Measurements from ENCODE around the gene UBXN4.
"Not testable (repeated sequence)": the region's sequence is repeated elsewhere in the genome, so short reads cannot be mapped to it uniquely, and the experiment has no call there.

UBXN4 gene

GRCh38 chr2:135741395-135742324, at the start of gene UBXN4:
TSS of gene UBXN4 (plus strand) at chr2:135741855. CDS start at chr2:135741930, 75 bp downstream.
- in situ Hi-C loops (cut with MboI; ENCODE audit: low sequenced_read_pairs): no loop called here

DNA sequence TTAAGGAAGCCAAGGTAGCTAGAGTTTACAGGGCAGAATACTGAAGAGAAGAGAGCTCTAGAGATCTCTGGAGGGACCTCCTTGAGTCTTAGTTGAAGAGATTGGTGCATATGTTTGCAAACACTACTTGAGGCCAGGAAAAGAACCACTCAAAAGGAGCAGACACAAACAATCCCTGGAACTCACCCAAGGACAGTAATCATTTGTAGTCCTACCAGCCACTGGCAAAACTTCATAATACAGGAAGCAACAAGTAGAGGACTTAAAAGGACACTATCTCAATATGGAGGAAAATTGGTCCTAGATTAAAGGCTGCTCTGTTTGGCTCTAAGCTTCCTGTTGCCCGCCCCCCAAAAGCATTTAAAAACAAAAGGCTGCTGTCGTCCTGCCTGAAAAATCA, 46.9 kb upstream of the UBXN4 start:
- in situ Hi-C loops (cut with MboI; ENCODE audit: low sequenced_read_pairs): no loop called here

DNA sequence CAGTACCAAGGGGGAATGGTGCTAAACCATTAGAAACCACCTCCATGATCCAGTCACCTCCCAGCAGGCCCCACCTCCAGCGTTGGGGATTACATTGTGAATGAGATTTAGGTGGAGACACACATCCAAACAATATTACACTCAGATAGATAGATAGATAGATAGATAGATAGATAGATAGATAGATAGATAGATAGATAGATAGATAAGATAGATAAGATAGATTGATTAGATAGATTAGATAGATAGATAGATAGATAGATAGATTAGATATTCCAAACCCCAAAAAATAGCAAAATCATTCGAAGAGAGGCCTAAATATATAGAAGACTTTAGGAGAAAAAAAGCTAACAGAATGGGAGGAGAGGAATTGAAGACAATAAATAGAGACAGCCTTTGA, 42.8 kb upstream of the UBXN4 start:
- in situ Hi-C loops (cut with MboI; ENCODE audit: low sequenced_read_pairs): no loop called here

DNA sequence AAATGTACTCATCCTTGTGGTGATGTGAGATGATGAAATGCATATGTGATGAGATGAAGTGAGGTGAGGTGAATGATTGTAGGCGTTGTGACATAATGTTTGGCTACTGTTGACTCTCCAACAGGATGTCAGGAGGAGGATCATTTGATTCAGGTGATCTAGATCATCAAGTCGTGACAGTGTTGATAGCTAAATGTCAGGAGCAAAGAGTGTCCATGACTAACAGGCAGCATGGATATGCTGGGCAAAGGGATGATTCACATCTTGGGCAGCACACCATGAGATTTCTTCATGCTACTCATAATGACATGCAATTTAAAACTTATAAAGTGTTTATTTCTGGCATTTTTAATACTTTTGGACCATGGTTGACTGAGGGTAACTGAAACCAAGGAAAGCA, 40.2 kb upstream of the UBXN4 start:
- in situ Hi-C loops (cut with MboI; ENCODE audit: low sequenced_read_pairs): no loop called here

DNA sequence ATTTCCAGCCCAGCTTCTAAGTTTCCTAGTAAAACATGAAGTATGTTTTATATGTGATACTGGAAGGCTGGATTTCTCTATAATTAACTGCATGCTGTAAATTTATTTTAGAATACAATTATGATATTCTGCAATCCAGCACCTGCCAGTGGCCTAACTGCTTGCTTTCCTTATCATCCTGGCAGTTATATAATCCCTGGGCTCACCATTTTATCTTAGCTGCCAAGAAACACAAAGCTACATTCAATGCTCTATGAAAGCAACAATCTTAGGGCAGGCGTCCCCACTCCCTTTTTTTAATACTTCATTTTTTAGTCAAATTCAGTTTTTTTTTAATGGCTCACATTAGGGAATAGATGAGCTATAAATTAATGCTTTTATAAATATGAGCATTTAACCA, 38.4 kb upstream of the UBXN4 start:
- in situ Hi-C loops (cut with MboI; ENCODE audit: low sequenced_read_pairs): no loop called here

DNA sequence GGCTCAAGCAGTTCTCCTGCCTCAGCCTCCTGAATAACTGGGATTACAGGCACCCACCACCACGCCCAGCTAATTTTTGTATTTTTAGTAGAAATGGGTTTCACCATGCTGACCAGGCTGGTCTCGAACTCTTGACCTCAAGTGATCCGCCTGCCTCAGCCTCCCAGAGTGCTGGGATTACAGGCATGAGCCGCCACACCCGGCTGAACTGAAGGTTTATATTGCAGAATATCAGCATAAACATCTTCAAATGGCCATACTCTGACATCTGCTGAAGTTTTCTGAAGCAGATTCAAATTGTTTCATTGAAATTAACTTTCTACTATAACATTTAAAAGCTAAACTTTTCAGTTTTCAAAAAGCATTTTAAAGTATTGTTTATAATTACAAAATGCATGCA, 37.6 kb upstream of the UBXN4 start:
- in situ Hi-C loops (cut with MboI; ENCODE audit: low sequenced_read_pairs): not testable (repeated sequence)

- in situ Hi-C loops (cut with MboI; ENCODE audit: low sequenced_read_pairs): no loop called here
These were observed 33.5 kb upstream of the UBXN4 start for GRCh38 chr2:135708159-135708558.

GRCh38 chr2:135709992-135710391, 31.7 kb upstream of the UBXN4 start:
- in situ Hi-C loops (cut with MboI; ENCODE audit: low sequenced_read_pairs): no loop called here

DNA sequence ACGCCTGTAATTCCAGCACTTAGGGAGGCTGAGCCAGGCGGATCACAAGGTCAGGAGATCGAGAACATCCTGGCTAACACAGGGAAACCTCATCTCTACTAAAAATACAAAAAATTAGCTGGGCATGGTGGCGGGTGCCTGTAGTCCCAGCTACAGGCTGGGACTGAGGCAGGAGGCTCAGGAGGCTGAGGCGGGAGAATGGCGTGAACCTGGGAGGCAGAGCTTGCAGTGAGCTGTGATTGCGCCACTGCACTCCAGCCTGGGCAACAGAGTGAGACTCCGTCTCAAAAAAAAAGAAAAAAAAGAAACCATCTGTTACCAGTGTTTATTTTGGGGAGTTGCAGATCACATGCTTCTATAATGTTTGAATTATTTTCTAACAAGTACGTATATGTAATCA, 26.6 kb upstream of the UBXN4 start:
- in situ Hi-C loops (cut with MboI; ENCODE audit: low sequenced_read_pairs): not testable (repeated sequence)

DNA sequence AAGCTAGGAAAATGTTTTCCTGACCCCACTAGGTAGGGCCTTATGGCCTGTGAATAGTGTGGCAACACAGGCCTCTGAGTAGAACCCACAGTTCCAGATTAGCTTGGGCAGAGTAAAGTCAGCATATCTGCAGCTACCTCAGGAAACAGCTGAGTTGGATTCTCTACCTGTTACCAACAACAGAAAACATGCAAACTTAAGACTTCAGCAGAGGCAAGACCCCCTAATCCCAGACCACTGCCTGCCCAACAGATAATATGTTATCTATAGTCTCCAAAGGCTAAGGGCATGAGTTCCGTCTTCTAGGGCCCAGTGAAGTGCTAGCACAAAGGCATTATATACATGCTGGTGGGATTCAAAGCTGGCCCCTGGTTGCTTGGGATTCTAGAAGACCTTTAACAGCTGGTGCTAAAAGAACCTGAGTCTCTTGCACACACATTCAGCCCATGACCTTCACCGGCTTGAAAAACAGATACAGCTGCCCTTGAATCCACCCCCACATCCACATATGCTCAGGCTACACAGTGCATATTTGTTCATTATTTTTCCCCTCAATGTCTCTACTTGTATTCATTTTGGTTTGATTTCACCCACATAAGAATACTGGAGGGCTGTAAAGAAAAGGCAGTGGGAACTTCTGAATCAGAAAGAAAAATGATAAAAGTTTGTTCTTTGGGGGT, 13.5 kb upstream of the UBXN4 start:
- in situ Hi-C loops (cut with MboI; ENCODE audit: low sequenced_read_pairs): no loop called here

DNA sequence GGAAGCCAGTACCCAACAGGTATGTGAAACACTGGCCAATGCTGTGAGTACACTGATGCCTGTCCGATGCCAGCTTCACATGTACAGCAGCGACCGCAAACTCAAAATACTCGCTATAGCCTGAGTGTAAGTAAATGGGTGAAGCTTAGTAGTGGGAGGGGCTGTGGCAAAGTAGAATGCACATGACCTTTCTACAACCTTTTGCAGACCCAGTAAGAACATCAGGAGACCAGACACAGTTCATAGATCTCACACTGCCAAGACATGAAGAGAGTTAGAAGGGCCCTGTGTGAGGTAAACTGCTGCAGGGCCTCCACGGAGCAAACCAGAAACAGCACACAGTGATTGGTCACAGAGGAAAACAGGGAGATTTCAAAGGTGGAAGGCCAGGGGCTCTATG, 9.1 kb upstream of the UBXN4 start:
- in situ Hi-C loops (cut with MboI; ENCODE audit: low sequenced_read_pairs): no loop called here

GRCh38 chr2:135733045-135733444, 8.6 kb upstream of the UBXN4 start:
- in situ Hi-C loops (cut with MboI; ENCODE audit: low sequenced_read_pairs): no loop called here

- in situ Hi-C loops (cut with MboI; ENCODE audit: low sequenced_read_pairs): no loop called here
These were observed 5.1 kb upstream of the UBXN4 start for GRCh38 chr2:135736546-135736945.

DNA sequence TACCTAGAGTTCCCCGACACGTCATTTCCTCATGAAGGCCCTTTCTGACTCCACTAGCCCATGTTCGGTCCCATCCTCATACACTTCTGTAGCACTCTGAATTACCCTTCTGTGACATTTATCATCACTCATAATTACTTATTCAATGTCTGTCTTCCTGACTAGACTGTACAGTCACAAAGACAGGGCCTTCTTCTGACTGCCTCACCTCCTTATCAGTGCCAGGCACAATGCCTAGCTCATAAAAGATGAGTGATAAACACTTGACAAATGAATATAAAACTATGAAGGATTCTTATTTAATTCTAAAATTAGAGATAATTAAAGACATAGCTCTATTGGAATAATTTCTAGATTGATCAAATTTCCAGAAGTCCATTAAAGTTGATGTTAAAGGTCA, 1.4 kb upstream of the UBXN4 start:
- in situ Hi-C loops (cut with MboI; ENCODE audit: low sequenced_read_pairs): no loop called here

GRCh38 chr2:135741043-135741394, 636 bp upstream of the UBXN4 start:
- in situ Hi-C loops (cut with MboI; ENCODE audit: low sequenced_read_pairs): no loop called here

DNA sequence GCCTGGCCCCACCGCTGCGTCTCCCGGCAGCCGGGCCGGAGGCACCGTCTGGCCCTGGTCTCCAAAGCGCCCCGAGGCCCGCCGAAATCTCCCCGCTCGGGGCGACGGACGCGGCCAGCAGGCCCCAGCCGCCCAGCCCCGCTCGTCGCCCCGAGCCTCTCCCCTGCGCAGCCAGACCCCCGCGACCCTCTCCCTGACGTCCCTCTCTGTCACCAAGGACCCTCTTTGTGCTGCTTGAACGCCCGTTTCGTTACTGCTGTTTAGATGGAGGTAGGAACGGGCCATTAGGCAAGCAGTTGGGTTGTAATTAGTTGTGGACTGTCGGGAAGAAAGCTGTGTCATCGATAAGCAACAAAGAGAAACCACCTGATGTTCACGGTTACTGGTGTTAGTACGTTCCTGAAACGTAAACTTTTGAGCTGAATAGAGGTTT, 686 bp downstream of the UBXN4 start:
- in situ Hi-C loops (cut with MboI; ENCODE audit: low sequenced_read_pairs): no loop called here

DNA sequence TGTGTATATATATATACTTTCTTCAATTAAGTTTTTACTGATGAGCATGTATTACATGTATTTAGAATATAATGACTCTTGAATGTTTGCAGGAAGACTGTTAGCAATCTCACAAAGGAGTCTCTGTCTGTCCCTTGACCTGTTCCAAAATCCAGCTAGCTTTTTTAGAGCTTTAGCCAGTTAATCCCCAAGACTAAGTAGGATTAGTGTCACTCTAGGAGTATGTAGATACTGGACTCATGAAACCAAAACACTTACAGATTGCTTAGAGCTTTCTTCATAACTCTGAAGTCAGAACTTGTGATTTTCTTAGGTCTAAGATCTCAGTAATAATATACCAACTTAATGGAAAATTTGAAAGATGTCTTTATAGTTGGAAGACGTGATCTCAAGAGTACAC, 2.2 kb downstream of the UBXN4 start:
- in situ Hi-C loops (cut with MboI; ENCODE audit: low sequenced_read_pairs): no loop called here

GRCh38 chr2:135744760-135745314, 3.2 kb downstream of the UBXN4 start:
- in situ Hi-C loops (cut with MboI; ENCODE audit: low sequenced_read_pairs): no loop called here

DNA sequence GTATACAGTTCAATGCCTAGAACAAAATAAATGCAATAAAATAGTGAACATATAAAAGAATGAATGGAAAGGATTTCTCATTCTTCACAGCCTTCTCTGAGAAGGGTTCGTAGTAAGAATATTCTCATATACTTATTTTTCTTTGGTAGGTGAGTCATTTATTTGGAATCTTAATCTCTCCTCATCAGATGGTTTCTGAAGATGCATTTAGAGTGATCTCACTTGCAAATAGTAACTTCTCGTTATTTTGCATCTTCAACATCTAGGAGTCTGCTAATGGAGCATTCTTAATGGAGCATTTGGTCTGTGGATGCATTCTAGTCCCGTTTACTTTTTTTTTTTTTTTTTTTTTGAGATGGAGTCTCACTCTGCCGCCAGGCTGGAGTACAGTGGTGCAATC, 3.9 kb downstream of the UBXN4 start:
- in situ Hi-C loops (cut with MboI; ENCODE audit: low sequenced_read_pairs): no loop called here

- in situ Hi-C loops (cut with MboI; ENCODE audit: low sequenced_read_pairs): no loop called here
These were observed 13.9 kb downstream of the UBXN4 start for GRCh38 chr2:135755573-135755972.

GRCh38 chr2:135756692-135757091, 15.0 kb downstream of the UBXN4 start:
- in situ Hi-C loops (cut with MboI; ENCODE audit: low sequenced_read_pairs): no loop called here

- in situ Hi-C loops (cut with MboI; ENCODE audit: low sequenced_read_pairs): no loop called here
These were observed 20.4 kb downstream of the UBXN4 start for GRCh38 chr2:135762022-135762421.

Measured in HL-60/S4 treated with phorbol 12-myristate 13-acetate at 8.2 ng/mL for 4 days and 3 days (cell line).